Activated CD4-positive, alpha-beta memory T cell treated with anti-CD3 and anti-CD28 coated beads, Interleukin-2, amount 10 ng/mL, durations not matched to agents 7 days and 5 days (primary cell): ENCODE data around the gene ANKS6. TPM values are rescaled to one million over a fixed set of nuclear protein-coding genes. Genes with fewer than 3 reads are reported as not detected.

Experiments used
- CTCF ChIA-PET: fragments of 350-600 bp; sonication (Branson Sonifier 250); formaldehyde crosslinking; loops from one replicate; lab custom pipeline; 2021; ENCODE audit warnings: antibody characterized with exemption, inconsistent platforms; lab: Charles Lee
- POLR2A ChIA-PET: fragments of 350-600 bp; sonication (Branson Sonifier 250); formaldehyde crosslinking; loops from one replicate; lab custom pipeline; 2021; ENCODE audit warnings: antibody characterized with exemption; lab: Charles Lee
- DNase-seq: peaks from one replicate; pipeline ENCODE4 v3.0.0-alpha.2; 2020
- H3K27ac Mint-ChIP-seq: one replicate; pipeline ENCODE4 v1.8.0; 2021; ENCODE audit warnings: mild to moderate bottlenecking, mixed read lengths
- H3K27me3 Mint-ChIP-seq: one replicate; pipeline ENCODE4 v1.8.0; 2021; ENCODE audit warnings: mixed read lengths
- H3K36me3 Mint-ChIP-seq: one replicate; pipeline ENCODE4 v1.8.0; 2021; ENCODE audit warnings: low read depth, mixed read lengths
- H3K4me1 Mint-ChIP-seq: one replicate; pipeline ENCODE4 v1.8.0; 2021; ENCODE audit warnings: mixed read lengths
- H3K4me3 Mint-ChIP-seq: one replicate; pipeline ENCODE4 v1.8.0; 2021; ENCODE audit warnings: mild to moderate bottlenecking, mixed read lengths
- H3K9me3 Mint-ChIP-seq: one replicate; pipeline ENCODE4 v1.8.0; 2021; ENCODE audit warnings: mixed read lengths
- total RNA-seq, 2 experiments: library from RNA; stranded (reverse); gene quantifications; one replicate each; pipeline ENCODE4 v1.2.3, GENCODE V29; 2021

The ANKS6 gene
- total RNA-seq, 2 experiments from 2014 or later = 2.7 to 4.7 TPM

DNA sequence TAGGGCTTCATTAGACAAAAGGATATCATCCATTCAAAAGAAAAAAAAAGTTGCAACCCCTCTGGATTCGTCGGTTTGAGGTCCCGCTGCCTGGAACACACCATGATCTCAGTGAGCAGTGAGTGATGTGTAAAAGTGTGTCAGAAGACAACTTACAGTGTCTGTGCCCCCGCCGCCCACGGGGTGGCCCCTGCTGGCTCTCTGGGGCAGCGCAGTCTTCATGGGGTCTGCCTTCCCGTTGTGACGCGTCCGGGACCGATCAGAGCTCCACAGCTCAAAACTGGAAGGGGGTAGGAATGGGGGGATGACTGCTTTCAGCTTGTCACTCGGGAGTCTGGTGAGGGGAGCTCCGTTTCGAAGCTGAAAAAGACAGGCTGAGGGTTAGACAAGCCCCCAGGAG, 22.6 kb downstream of the ANKS6 start:
- Mint-ChIP-seq H3K9me3 (no peaks in the 10 kb centered on the region), H3K4me3 (no peak overlapping the region), H3K4me1 (no peaks in the 10 kb centered on the region), H3K27ac (no peak overlapping the region), H3K36me3 (no peaks in the 10 kb centered on the region), H3K27me3 (no peaks in the 10 kb centered on the region)
- POLR2A ChIA-PET = no interaction called here
- no peak for DNase-seq
- CTCF ChIA-PET = interaction anchor here (1.2 to 3.5 kb wide), 4 partner anchors 11 to 461 kb away, joined by 4 to 32 read pairs (median 21); no protein-coding TSS in a partner anchor

DNA sequence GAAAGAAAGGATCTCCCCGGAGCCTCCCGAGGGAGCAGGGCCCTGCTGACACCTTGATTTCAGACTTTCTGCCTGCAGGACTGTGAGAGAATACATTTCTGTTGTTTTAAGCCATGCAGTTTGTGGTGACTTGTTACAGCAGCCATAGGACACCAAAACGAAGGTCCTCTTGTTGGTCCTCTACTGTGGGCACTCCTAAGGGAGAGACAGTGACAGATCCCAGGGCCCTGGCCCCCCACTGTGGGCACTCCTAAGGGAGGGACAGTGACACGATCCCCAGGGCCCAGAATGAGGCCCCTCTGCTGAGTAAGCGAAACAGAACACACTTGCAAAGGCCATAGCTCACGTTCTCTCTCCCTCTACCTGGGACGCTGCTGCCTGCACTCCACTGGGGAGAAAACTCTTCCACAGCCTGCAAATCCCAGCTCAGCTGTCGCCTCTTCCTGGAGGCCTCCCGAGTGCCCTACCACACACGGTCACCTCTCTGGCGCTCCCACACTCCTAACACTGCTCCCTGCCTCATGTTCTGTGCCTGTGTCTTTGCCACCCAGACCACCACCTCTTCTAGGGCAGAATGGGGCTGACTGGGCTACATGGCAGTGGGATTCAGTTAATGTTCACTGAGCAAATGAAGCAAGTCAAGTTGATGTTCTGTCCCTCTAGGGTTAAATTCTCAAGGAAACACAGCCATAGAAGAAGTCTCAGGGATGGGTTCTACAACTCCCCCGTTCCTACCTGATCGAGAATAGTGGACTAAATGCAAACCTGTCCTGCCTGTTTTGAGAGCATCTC, 23.8 kb downstream of the ANKS6 start:
- H3K4me1 Mint-ChIP-seq = no peaks in the 10 kb centered on the region
- no peaks in the 10 kb centered on the region for H3K27me3 Mint-ChIP-seq
- ChIA-PET CTCF (no interaction called here), POLR2A (no interaction called here)
- no peak for DNase-seq
- H3K27ac Mint-ChIP-seq = no peak overlapping the region
- no peak overlapping the region for H3K4me3 Mint-ChIP-seq
- no peaks in the 10 kb centered on the region for H3K36me3 Mint-ChIP-seq
- H3K9me3 Mint-ChIP-seq = no peaks in the 10 kb centered on the region

DNA sequence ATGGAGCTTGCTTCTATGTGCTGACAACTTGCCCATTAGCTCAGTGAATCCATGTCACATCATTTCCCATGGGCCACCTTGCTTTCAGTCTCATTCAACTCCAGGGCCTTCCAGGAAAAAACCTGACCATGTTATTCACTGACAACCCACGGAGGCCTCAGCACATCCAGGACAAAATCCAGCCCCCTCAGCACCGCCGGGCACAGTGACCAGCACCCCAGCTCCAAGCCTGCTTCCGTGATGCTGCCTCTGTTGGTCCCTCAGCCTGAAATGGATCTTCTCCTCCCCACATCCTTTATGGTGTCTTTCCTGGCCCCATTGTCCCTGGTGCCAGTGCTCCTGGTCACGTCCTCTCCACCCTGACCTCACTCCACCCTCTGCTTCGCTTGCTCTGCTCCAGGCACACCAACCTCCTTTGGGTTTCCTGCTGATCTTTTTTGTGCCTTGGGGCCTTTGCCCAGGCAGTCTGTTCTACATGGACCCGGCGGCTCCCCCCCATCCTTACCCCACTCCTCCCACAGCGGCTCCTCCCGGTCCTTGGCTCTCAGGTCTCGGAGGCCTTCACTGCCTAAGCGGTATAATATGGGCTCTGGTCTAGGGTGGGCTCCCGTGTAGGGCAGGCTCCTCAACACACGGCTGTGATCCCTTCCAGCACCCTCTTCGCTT, 25.0 kb downstream of the ANKS6 start:
- H3K27ac Mint-ChIP-seq = no peak overlapping the region
- ChIA-PET CTCF (no interaction called here), POLR2A (no interaction called here)
- H3K9me3 Mint-ChIP-seq = no peaks in the 10 kb centered on the region
- DNase-seq = no peak
- no peaks in the 10 kb centered on the region for H3K36me3 Mint-ChIP-seq
- no peaks in the 10 kb centered on the region for H3K27me3 Mint-ChIP-seq
- no peak overlapping the region for H3K4me3 Mint-ChIP-seq
- no peaks in the 10 kb centered on the region for H3K4me1 Mint-ChIP-seq

DNA sequence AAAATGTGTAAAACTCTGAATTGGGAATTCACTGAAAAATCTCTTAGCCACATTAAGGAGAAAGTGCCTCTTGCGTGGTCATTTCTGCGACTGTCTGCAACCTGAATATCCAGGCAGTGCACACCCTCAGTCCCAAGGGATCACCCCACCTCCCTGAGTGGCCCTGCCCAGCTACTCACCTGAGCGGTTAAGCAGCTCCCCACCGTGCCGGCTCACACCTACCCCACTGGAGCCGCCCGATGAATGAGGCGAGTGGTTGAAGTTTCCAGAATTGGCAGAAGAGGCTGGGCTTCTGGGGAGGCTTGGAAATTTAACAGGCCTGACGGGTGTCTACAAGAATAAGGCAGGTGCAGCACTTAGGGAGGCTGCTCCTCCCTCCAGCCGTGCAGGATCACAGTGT, 25.6 kb downstream of the ANKS6 start:
- H3K4me1 Mint-ChIP-seq = no peaks in the 10 kb centered on the region
- no peak overlapping the region for H3K4me3 Mint-ChIP-seq
- ChIA-PET POLR2A (no interaction called here), CTCF (no interaction called here)
- no peaks in the 10 kb centered on the region for H3K27me3 Mint-ChIP-seq
- no peaks in the 10 kb centered on the region for H3K36me3 Mint-ChIP-seq
- no peak overlapping the region for H3K27ac Mint-ChIP-seq
- DNase-seq = no peak
- no peaks in the 10 kb centered on the region for H3K9me3 Mint-ChIP-seq

DNA sequence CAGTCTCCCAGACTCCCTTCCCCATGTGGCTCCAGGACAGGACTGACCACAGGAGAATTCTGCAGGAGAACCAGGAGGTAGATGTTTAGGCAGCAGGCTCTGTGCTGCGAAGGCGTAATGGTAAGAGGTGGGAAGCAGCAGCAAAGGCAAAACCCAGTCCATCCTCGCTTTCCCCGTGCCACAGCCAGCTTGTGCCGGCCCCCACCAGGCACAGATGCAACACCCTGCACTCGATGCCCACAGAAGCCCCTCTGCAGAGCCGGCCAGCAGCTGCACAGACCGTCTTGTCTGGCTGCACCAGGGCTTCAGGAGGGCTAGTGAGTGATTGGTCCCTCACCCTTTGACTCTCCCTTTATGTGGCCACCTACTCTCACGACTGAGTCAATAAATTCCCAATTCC, 28.0 kb downstream of the ANKS6 start:
- Mint-ChIP-seq H3K4me1 (no peaks in the 10 kb centered on the region), H3K9me3 (no peaks in the 10 kb centered on the region), H3K27ac (no peak overlapping the region), H3K27me3 (no peaks in the 10 kb centered on the region), H3K4me3 (no peak overlapping the region), H3K36me3 (no peaks in the 10 kb centered on the region)
- DNase-seq = no peak
- ChIA-PET POLR2A (no interaction called here), CTCF (no interaction called here)

DNA sequence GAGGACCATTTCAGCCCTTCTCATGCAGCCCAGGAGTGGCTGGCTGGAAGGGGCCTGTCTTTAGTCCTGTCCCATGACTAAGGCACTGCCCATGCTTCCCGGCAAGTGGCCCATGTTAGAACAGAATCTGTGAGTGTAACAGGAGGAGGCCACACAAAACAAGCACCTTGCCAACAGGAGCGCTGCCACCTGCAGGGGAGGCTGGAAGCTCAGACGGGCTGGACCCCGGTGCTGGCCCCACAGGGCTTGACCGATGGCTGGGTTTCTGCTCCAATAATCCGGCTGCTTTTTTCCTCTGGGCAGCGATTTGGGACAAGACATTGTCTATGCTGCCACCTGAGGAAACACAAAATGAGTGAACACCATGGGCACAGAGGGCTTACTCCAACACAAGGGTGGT, 28.4 kb downstream of the ANKS6 start:
- Mint-ChIP-seq H3K27me3 (no peaks in the 10 kb centered on the region), H3K4me1 (no peaks in the 10 kb centered on the region), H3K36me3 (no peaks in the 10 kb centered on the region), H3K9me3 (no peaks in the 10 kb centered on the region), H3K4me3 (no peak overlapping the region), H3K27ac (no peak overlapping the region)
- DNase-seq = no peak
- POLR2A ChIA-PET = no interaction called here
- CTCF ChIA-PET = interaction anchor here (3.0 kb wide), 1 partner anchor 8 kb away, joined by 21 read pairs; no protein-coding TSS in a partner anchor

DNA sequence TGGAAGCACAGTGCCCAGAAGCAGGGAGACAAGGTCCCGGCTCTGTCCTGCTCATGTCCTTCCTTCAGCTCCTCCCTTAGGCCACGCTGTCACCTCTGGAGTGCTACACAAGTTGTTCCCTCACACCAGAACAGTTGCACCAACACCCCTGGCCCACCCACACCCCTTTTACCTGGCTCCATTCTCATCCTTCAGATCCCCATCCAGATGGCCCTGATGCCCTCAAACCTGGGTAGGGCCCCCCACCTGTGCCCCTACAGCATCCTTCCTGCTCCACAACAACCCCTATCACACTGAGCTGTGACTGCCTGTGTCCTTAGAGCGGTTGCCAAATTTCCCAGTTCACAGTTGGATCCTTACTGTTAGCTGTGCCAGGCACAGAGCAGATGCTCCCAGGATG, 29.2 kb downstream of the ANKS6 start:
- CTCF ChIA-PET = interaction anchor here (3.0 kb wide), 1 partner anchor 9 kb away, joined by 21 read pairs; no protein-coding TSS in a partner anchor
- Mint-ChIP-seq H3K27me3 (no peaks in the 10 kb centered on the region), H3K4me1 (no peaks in the 10 kb centered on the region), H3K27ac (no peak overlapping the region), H3K36me3 (no peaks in the 10 kb centered on the region), H3K4me3 (no peak overlapping the region), H3K9me3 (no peaks in the 10 kb centered on the region)
- POLR2A ChIA-PET = no interaction called here
- no peak for DNase-seq

DNA sequence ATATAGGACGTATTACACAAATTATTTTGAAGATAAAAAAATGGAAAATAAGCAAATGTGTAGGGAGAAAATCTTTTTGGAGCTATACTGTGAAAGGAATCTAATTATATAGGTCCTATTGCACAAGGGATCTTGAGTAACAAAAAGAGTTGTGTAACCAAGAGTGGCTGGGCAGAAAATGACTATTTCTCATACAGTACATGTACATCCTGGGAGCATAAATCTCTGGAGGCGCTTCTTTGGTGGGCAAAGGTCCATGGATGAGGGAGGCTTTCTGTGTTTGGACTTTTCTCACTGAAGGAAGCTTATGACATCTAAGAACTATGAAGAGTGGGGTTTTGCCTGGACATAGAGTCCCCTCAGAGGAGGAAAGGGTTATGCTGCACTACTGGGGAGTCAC, 29.8 kb downstream of the ANKS6 start:
- no peak overlapping the region for H3K4me3 Mint-ChIP-seq
- H3K27ac Mint-ChIP-seq = no peak overlapping the region
- H3K36me3 Mint-ChIP-seq = no peaks in the 10 kb centered on the region
- no peaks in the 10 kb centered on the region for H3K4me1 Mint-ChIP-seq
- H3K27me3 Mint-ChIP-seq = no peaks in the 10 kb centered on the region
- CTCF ChIA-PET = interaction anchor here (0.8 to 3.0 kb wide), 2 partner anchors 8 to 10 kb away, joined by 3 to 21 read pairs; no protein-coding TSS in a partner anchor
- POLR2A ChIA-PET = no interaction called here
- H3K9me3 Mint-ChIP-seq = no peaks in the 10 kb centered on the region
- no peak for DNase-seq

DNA sequence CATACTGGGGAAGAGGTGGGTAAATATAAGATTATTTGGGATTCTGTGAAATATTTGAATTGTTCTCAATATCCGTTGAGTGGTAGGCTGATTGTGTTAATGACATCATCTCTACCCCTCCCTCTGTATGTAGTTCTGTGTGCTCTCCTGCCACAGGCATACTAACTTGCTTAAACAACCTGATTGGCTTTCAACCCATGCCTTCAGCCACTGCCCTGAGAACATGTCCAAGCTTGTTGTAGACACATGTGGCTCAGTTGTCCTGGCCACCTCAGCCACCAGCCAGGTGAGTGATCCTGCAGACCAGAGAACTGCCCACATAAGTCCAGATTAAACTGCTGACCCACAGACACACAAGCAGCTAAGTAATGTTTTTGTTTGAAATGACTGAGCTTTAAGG, 31.1 kb downstream of the ANKS6 start:
- H3K9me3 Mint-ChIP-seq = no peaks in the 10 kb centered on the region
- H3K27ac Mint-ChIP-seq = no peak overlapping the region
- H3K4me3 Mint-ChIP-seq = no peak overlapping the region
- H3K27me3 Mint-ChIP-seq = no peaks in the 10 kb centered on the region
- no peaks in the 10 kb centered on the region for H3K36me3 Mint-ChIP-seq
- DNase-seq = no peak
- H3K4me1 Mint-ChIP-seq = no peaks in the 10 kb centered on the region
- ChIA-PET CTCF (interaction anchor here (3.0 kb wide), 1 partner anchor 11 kb away, joined by 21 read pairs; no protein-coding TSS in a partner anchor), POLR2A (no interaction called here)

DNA sequence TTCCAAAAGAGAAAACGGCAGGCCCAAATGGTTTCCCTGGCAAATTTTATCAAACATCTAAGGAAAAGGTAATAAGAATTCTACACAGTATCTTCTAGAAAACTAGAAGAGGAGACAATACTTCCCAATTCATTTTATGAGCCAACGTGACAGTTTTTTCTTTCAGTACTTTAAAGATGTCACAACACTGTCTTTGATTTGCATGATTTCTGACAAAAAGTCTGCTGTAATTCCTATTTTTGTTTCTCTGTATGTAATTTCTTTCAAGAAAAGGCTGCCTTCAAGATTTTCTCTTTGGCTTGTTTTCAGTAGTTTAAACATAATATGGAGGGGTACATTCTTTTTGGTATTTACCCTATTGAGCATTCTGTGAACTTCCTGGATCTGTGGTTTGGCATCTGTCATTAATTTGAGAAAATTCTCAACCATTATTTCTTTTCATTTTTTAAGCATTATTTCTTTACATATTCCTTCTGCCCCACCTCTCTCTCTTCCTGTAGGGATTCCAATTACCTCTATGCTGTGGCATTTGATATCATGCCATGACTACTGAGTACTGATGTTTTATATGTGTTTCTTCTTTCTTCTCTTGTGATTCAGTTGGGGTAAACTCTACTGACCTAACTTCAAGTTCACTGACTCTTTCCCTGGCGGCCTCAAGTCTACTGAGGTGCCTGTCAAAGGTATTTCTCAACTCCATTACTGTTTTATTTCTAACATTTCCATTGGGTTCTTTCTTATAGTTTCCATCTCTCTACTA, 32.2 kb downstream of the ANKS6 start:
- ChIA-PET POLR2A (no interaction called here), CTCF (no interaction called here)
- Mint-ChIP-seq H3K9me3 (no peaks in the 10 kb centered on the region), H3K36me3 (no peaks in the 10 kb centered on the region), H3K27me3 (no peaks in the 10 kb centered on the region), H3K4me3 (no peak overlapping the region), H3K27ac (no peak overlapping the region), H3K4me1 (no peaks in the 10 kb centered on the region)
- DNase-seq = no peak

DNA sequence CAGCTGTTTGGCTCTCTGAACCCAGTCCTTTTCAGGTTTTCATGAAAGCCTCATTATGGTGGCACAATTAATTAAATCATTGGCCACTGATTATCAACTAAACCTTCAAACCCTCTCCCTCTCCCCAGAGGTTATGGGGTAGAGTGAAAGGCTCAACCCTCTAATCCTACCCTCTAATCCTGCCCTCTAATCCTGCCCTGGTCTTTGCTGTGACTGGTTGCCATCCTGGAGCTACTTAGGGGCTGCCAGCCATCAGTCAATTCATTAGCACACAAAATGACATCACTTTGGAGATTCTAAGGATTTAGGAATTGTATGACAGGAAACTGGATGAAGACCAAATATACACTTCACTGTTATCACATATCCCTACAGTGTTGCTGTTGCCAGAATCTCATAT, 36.1 kb downstream of the ANKS6 start:
- no peaks in the 10 kb centered on the region for H3K36me3 Mint-ChIP-seq
- CTCF ChIA-PET = interaction anchor here (1.1 kb wide), 1 partner anchor 16 kb away, joined by 3 read pairs; no protein-coding TSS in a partner anchor
- DNase-seq = no peak
- peaks cover 1% of the 10 kb centered on the region for H3K4me1 Mint-ChIP-seq
- no peak overlapping the region for H3K4me3 Mint-ChIP-seq
- POLR2A ChIA-PET = no interaction called here
- no peaks in the 10 kb centered on the region for H3K9me3 Mint-ChIP-seq
- H3K27ac Mint-ChIP-seq = no peak overlapping the region
- H3K27me3 Mint-ChIP-seq = no peaks in the 10 kb centered on the region

DNA sequence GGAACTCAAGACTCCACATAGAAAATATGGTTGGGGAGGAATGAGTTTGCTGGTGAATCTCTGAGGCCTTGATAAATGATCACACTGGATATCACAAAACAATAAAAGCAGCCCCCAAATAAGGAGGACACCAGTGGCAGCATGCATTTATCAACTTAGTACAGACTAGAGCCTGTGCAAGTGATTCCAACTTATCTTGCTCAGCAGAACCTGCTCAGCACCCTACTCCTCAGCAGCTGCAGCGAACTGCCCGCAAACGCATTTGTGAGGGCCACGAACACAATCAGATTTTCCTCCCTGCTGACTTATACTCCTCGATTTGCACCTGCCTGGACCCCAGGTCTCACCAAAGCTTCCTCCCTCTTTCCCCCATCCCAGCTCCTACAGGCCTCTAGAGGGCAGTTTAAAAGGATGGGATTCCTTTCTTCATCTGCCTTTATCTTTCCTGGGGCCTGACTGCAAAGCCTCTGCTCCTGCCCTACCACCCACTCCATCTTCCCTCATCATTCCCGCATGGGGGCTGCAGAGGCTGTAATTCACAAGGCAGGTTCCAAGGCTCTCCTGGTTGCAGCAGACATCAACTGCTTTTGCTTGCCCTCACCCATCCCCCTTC, 41.2 kb downstream of the ANKS6 start:
- no peaks in the 10 kb centered on the region for H3K27me3 Mint-ChIP-seq
- H3K4me1 Mint-ChIP-seq = peaks cover 1% of the 10 kb centered on the region
- POLR2A ChIA-PET = no interaction called here
- H3K27ac Mint-ChIP-seq = no peak overlapping the region
- no peak for DNase-seq
- H3K36me3 Mint-ChIP-seq = no peaks in the 10 kb centered on the region
- no peak overlapping the region for H3K4me3 Mint-ChIP-seq
- CTCF ChIA-PET = no interaction called here
- H3K9me3 Mint-ChIP-seq = no peaks in the 10 kb centered on the region

DNA sequence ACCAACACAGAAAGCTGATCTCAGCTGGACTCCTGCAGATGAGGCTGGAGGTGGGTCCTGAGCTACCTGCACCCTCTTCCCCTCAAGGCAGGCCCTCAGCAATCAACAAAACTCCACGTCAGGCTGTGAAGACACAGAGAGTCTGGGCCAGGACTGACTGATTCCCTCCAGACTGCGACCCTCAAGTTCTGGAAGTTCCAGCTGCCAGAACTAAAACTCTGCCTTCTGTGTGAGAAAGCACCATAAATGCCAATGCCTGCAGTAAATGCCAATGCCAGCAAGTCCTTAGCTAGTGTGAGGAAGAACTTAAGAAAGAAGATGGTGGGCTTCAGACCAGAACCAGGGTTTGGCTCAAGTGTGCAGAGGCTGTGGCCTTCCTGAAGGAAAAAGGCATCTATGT, 45.1 kb downstream of the ANKS6 start:
- DNase-seq = no peak
- ChIA-PET CTCF (interaction anchor here (1.1 kb wide), 1 partner anchor 435 kb away, joined by 3 read pairs; no protein-coding TSS in a partner anchor), POLR2A (no interaction called here)
- H3K36me3 Mint-ChIP-seq = no peaks in the 10 kb centered on the region
- H3K27ac Mint-ChIP-seq = no peak overlapping the region
- H3K4me3 Mint-ChIP-seq = no peak overlapping the region
- H3K4me1 Mint-ChIP-seq = no peaks in the 10 kb centered on the region
- no peaks in the 10 kb centered on the region for H3K27me3 Mint-ChIP-seq
- no peaks in the 10 kb centered on the region for H3K9me3 Mint-ChIP-seq
